Vagina (tissue), 2 donors: Measurements from ENCODE around the gene ALS2CL. TPM values are rescaled to one million over a fixed set of nuclear protein-coding genes. Genes with fewer than 3 reads are reported as not detected.

Source experiments
- DNase-seq, 2 donors: peaks; one replicate each; pipeline ENCODE4 v3.0.0-alpha.2; 2017; ENCODE audit errors: extremely low spot score in 2 of 2
- H3K27ac ChIP-seq: fragments of 200-600 bp; sonication (generic); one replicate; pipeline ENCODE4 v1.5.1; 2019
- H3K27me3 ChIP-seq: fragments of 200-600 bp; sonication (generic); one replicate; pipeline ENCODE4 v1.5.1; 2019
- H3K36me3 ChIP-seq, 2 donors: fragments of 200-600 bp; sonication (generic); one replicate each; pipeline ENCODE4 v1.5.1; 2017 to 2019
- H3K4me1 ChIP-seq: fragments of 200-600 bp; sonication (generic); one replicate; pipeline ENCODE4 v1.5.1; 2019
- H3K4me3 ChIP-seq, 2 donors: fragments of 200-600 bp; sonication (generic); 1 replicate in 1 of 2; 2 replicates in 1 of 2; pipeline ENCODE4 v1.5.1; 2016 to 2019
- H3K9me3 ChIP-seq: fragments of 200-600 bp; sonication (generic); one replicate; pipeline ENCODE4 v1.5.1; 2019
- CTCF ChIP-seq, 3 experiments: fragments of 450-650 bp in 2 of 3; fragments of 200-600 bp in 1 of 3; sonication (generic) in 1 of 3; IDR thresholded peaks; one replicate each; pipeline ENCODE4 v1.5.1; 2017 to 2019; ENCODE audit warnings: antibody characterized with exemption in 3 of 3, mild to moderate bottlenecking in 2 of 3, moderate library complexity in 2 of 3
- POLR2A ChIP-seq, 2 donors: fragments of 450-650 bp; IDR thresholded peaks; one replicate each; pipeline ENCODE4 v1.6.1; 2017; ENCODE audit warnings: antibody characterized with exemption in 2 of 2, mild to moderate bottlenecking in 2 of 2, moderate library complexity in 2 of 2
- POLR2AphosphoS5 ChIP-seq, 2 donors: sonication (generic); formaldehyde crosslinking; IDR thresholded peaks; one replicate each; pipeline ENCODE4 v1.9.0; 2017; ENCODE audit warnings: antibody characterized with exemption in 2 of 2, mild to moderate bottlenecking in 2 of 2, low read depth in 1 of 2; ENCODE audit not compliant: insufficient read depth in 1 of 2
- intact Hi-C: fragments of 100-400 bp; cut with DNase I; formaldehyde crosslinking; loops from one replicate; pipeline ENCODE4 v1.15.1; 2023
- total RNA-seq: library from RNA; depleted of rRNA; stranded (reverse); fragments of >200 nt; gene quantifications from one replicate; pipeline ENCODE4 v1.2.3, GENCODE V29; 2016

Gene ALS2CL
- total RNA-seq, 1 donor from 2014 or later = 134 TPM

- no peak for DNase-seq
- Histone ChIP-seq H3K9me3 (no peaks in the 10 kb centered on the region), H3K4me1 (no peaks in the 10 kb centered on the region), H3K27ac (no peak overlapping the region), H3K27me3 (no peaks in the 10 kb centered on the region), H3K4me3 (no peak overlapping the region), H3K36me3 (no peaks in the 10 kb centered on the region)
- TF ChIP-seq POLR2A (IDR thresholded peaks at IDR 0.05) = no peak
- intact Hi-C loops = no loop called here
These were observed 52.6 kb downstream of the ALS2CL start for GRCh38 chr3:46640927-46641326.

GRCh38 chr3:46639221-46639620 is 54.3 kb downstream of the ALS2CL start:
- no peak overlapping the region for H3K27ac ChIP-seq
- no peaks in the 10 kb centered on the region for H3K27me3 ChIP-seq
- DNase-seq = no peak
- H3K36me3 ChIP-seq = no peaks in the 10 kb centered on the region
- intact Hi-C loops = no loop called here
- H3K4me1 ChIP-seq = no peaks in the 10 kb centered on the region
- H3K4me3 ChIP-seq = no peak overlapping the region
- no peaks in the 10 kb centered on the region for H3K9me3 ChIP-seq
- TF ChIP-seq POLR2A (IDR thresholded peaks at IDR 0.05) (no peak), POLR2AphosphoS5 (IDR thresholded peaks at IDR 0.05; ENCODE audit: insufficient read depth in 1 of 2, low read depth in 1 of 2) (no peak), CTCF (IDR thresholded peaks at IDR 0.05) (no peak)

GRCh38 chr3:46634856-46635255 is 58.6 kb downstream of the ALS2CL start:
- no peak overlapping the region for H3K4me3 ChIP-seq
- no peak overlapping the region for H3K27ac ChIP-seq
- no peak for DNase-seq
- no peaks in the 10 kb centered on the region for H3K36me3 ChIP-seq
- intact Hi-C loops = no loop called here
- peaks cover 9% of the 10 kb centered on the region for H3K4me1 ChIP-seq
- no peaks in the 10 kb centered on the region for H3K27me3 ChIP-seq
- no peaks in the 10 kb centered on the region for H3K9me3 ChIP-seq
- TF ChIP-seq POLR2A (IDR thresholded peaks at IDR 0.05) (no peak), POLR2AphosphoS5 (IDR thresholded peaks at IDR 0.05; ENCODE audit: insufficient read depth in 1 of 2, low read depth in 1 of 2) (no peak), CTCF (IDR thresholded peaks at IDR 0.05) (no peak)

GRCh38 chr3:46632792-46633191 is 60.7 kb downstream of the ALS2CL start:
- H3K36me3 ChIP-seq = no peaks in the 10 kb centered on the region
- H3K4me1 ChIP-seq = peaks cover 26% of the 10 kb centered on the region
- H3K27ac ChIP-seq = no peak overlapping the region
- H3K9me3 ChIP-seq = no peaks in the 10 kb centered on the region
- DNase-seq = no peak
- no peak overlapping the region for H3K4me3 ChIP-seq
- TF ChIP-seq POLR2A (IDR thresholded peaks at IDR 0.05) (no peak), CTCF (IDR thresholded peaks at IDR 0.05) (no peak), POLR2AphosphoS5 (IDR thresholded peaks at IDR 0.05; ENCODE audit: insufficient read depth in 1 of 2, low read depth in 1 of 2) (no peak)
- intact Hi-C loops = no loop called here
- H3K27me3 ChIP-seq = no peaks in the 10 kb centered on the region

- DNase-seq = no peak
- Histone ChIP-seq H3K36me3 (no peaks in the 10 kb centered on the region), H3K9me3 (no peaks in the 10 kb centered on the region), H3K27ac (peak overlapping the region; percentile 86), H3K4me3 (peak overlapping the region; percentile 32 to 44), H3K4me1 (peaks cover 32% of the 10 kb centered on the region), H3K27me3 (no peaks in the 10 kb centered on the region)
- intact Hi-C loops = loop anchor here (5.0 kb wide), 1 partner anchor 133 kb away; the partner anchor contains the start of gene RTP3
- TF ChIP-seq CTCF (IDR thresholded peaks at IDR 0.05) (peak; percentile 76 to 96 (median 92)), POLR2A (IDR thresholded peaks at IDR 0.05) (no peak), POLR2AphosphoS5 (IDR thresholded peaks at IDR 0.05; ENCODE audit: insufficient read depth in 1 of 2, low read depth in 1 of 2) (peak; percentile 31 to 57)
These were observed 63.6 kb downstream of the ALS2CL start for GRCh38 chr3:46629551-46630517.
